ENCODE measurements around the gene ATG9B. TPM values are rescaled to one million over a fixed set of nuclear protein-coding genes. Genes with fewer than 3 reads are reported as not detected.

The ATG9B gene
- total RNA-seq, 4 donors from 2014 or later, result 0.15 to 0.31 TPM; not detected in 2

DNA sequence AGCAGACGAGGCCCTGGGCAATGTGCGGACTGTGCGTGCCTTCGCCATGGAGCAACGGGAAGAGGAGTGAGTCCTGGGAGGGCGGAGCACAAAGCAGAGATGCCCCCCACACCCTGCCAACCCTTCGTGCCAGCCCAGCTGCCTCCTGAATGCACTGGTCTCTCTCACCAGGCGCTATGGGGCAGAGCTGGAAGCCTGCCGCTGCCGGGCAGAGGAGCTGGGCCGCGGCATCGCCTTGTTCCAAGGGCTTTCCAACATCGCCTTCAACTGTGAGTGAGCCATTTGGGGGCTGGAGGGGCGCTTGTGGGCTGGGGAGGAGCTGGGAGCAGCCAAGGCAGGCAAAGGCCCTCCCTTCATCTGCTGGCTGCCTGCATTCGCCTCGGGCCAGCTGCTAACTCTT, 11.6 kb upstream of the ATG9B start:
- peaks cover 0 to 72% of the 10 kb centered on the region in 2 donors for H3K36me3 ChIP-seq
- no peak overlapping the region for H3K27ac ChIP-seq
- peaks cover 0 to 17% (median 9%) of the 10 kb centered on the region in 3 donors for H3K4me1 ChIP-seq
- no peak for ATAC-seq
- no peaks in the 10 kb centered on the region for H3K27me3 ChIP-seq
- no peak overlapping the region for H3K4me3 ChIP-seq
- H3K9me3 ChIP-seq, result no peaks in the 10 kb centered on the region
- no peak for TF ChIP-seq POLR2AphosphoS5 (IDR thresholded peaks at IDR 0.05)
- TF ChIP-seq EP300 (IDR thresholded peaks at IDR 0.05), result no peak
- TF ChIP-seq POLR2A (IDR thresholded peaks at IDR 0.05), result no peak
- TF ChIP-seq, protein P1, sequence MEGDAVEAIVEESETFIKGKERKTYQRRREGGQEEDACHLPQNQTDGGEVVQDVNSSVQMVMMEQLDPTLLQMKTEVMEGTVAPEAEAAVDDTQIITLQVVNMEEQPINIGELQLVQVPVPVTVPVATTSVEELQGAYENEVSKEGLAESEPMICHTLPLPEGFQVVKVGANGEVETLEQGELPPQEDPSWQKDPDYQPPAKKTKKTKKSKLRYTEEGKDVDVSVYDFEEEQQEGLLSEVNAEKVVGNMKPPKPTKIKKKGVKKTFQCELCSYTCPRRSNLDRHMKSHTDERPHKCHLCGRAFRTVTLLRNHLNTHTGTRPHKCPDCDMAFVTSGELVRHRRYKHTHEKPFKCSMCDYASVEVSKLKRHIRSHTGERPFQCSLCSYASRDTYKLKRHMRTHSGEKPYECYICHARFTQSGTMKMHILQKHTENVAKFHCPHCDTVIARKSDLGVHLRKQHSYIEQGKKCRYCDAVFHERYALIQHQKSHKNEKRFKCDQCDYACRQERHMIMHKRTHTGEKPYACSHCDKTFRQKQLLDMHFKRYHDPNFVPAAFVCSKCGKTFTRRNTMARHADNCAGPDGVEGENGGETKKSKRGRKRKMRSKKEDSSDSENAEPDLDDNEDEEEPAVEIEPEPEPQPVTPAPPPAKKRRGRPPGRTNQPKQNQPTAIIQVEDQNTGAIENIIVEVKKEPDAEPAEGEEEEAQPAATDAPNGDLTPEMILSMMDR (IDR thresholded peaks at IDR 0.05), result no peak
- WGBS, 2 donors (ENCODE audit: low coverage in 1 of 2), result 77% methylated on average over 3 of the region's 17 CpGs; no CpG with 5 or more reads in 1 of the 2 donors

DNA sequence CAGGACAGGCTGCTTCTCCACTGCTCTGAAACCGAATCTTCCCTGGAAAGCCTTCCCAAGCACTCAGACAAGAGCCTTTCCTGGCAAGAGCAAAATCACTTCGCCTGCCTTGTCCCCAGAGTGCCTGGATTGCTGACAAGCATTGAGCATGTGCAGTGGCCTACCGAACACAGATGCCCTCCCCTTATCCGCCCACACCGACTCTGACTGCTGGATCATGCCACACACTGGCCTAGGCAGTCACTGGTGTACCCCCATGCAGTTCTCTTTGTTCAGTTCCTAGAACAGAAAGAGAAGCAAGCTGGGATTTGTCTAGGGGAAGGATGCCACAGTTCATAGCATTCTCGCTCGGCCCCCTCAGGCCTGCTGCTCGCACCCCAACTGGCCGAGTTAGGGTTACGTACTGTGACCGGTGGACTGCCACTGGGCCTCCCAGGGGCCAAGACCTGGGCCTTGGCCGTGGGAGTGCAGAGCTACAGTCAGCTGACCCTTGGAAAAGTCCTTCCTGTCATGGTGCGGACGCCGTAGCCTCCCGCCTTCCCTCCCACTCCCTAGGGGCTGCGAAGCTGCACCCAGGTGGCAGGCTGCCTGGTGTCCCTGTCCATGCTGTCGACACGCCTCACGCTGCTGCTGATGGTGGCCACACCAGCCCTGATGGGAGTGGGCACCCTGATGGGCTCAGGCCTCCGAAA, 10.9 kb upstream of the ATG9B start:
- Histone ChIP-seq H3K9me3 (no peaks in the 10 kb centered on the region), H3K36me3 (peaks cover 0 to 68% of the 10 kb centered on the region in 2 donors), H3K27ac (no peak overlapping the region), H3K27me3 (no peaks in the 10 kb centered on the region), H3K4me1 (peaks cover 0 to 18% (median 9%) of the 10 kb centered on the region in 3 donors), H3K4me3 (no peak overlapping the region)
- ATAC-seq, result no peak
- TF ChIP-seq POLR2AphosphoS5 (IDR thresholded peaks at IDR 0.05), result no peak
- TF ChIP-seq EP300 (IDR thresholded peaks at IDR 0.05), result no peak
- no peak for TF ChIP-seq POLR2A (IDR thresholded peaks at IDR 0.05)
- WGBS, 2 donors (ENCODE audit: low coverage in 1 of 2), result 88 to 95% methylated on average over 4 of the region's 21 CpGs

DNA sequence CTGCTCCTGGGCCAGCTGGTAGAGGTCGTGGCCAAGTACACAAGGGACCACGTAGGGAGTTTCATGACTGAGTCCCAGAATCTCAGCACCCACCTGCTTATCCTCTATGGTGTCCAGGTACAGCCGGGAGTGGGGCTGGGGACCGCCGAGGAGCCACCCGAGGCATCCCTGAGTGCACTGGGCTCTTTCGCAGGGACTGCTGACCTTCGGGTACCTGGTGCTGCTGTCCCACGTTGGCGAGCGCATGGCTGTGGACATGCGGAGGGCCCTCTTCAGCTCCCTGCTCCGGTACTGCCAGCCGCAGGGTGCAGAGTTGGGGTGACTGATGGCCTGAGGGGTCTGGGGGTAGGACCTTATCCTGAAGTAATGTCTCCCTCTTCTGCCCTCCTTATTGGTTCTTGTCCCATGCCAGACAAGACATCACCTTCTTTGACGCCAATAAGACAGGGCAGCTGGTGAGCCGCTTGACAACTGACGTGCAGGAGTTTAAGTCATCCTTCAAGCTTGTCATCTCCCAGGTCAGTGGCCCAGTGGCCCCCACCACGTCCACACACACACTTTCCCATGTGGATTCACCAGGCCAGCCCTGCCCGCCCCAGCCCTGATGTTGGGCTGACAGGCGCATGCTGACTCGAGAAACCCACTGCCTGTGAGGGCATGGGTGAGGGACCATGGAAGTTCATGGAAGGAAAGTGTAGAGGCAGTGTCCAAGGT, 10.2 kb upstream of the ATG9B start:
- peaks cover 0 to 19% (median 12%) of the 10 kb centered on the region in 3 donors for H3K4me1 ChIP-seq
- ATAC-seq, result no peak

DNA sequence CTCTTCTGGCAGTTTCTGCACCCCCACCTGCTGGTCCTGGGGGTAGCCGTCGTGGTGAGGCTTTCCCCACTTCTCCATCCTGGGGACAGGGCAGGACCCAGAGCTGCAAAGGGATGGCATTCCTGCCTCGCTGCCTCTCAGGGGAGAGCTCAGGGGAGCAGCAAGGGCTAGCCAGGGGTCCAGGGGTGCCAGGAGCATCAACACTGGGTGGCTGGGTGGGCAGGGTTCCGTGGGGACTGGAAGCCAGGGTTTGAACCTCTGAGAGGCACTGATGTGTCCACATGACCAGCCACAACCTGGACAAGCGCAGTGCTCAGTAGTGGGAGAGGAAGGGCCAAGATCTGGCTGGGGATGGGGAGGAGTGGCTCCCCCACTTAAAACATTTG, 9.6 kb upstream of the ATG9B start:
- no peak overlapping the region for H3K27ac ChIP-seq
- 100% methylated on average over 1 of the region's 5 CpGs; no CpG with 5 or more reads in 1 of the 2 donors for WGBS, 2 donors (ENCODE audit: low coverage in 1 of 2)

More for the DNA sequence above, 10.2 kb upstream of the ATG9B start:
- no peaks in the 10 kb centered on the region for H3K9me3 ChIP-seq
- no peaks in the 10 kb centered on the region for H3K27me3 ChIP-seq
- H3K4me3 ChIP-seq, result no peak overlapping the region
- TF ChIP-seq EP300 (IDR thresholded peaks at IDR 0.05) (no peak), POLR2A (IDR thresholded peaks at IDR 0.05) (no peak), POLR2AphosphoS5 (IDR thresholded peaks at IDR 0.05) (no peak)
- TF ChIP-seq, protein P1 (IDR thresholded peaks at IDR 0.05), result no peak
- peaks cover 0 to 68% of the 10 kb centered on the region in 2 donors for H3K36me3 ChIP-seq
- no peak overlapping the region for H3K27ac ChIP-seq
- WGBS, 2 donors (ENCODE audit: low coverage in 1 of 2), result 96 to 100% methylated on average over 2 to 5 of the region's 21 CpGs

More for the DNA sequence above, 9.6 kb upstream of the ATG9B start:
- H3K36me3 ChIP-seq, result peaks cover 0 to 68% of the 10 kb centered on the region in 2 donors
- H3K4me1 ChIP-seq, result peaks cover 0 to 19% (median 7%) of the 10 kb centered on the region in 3 donors
- no peaks in the 10 kb centered on the region for H3K27me3 ChIP-seq
- no peak overlapping the region for H3K4me3 ChIP-seq
- H3K9me3 ChIP-seq, result no peaks in the 10 kb centered on the region
- ATAC-seq, result no peak
- TF ChIP-seq POLR2AphosphoS5 (IDR thresholded peaks at IDR 0.05), result no peak
- no peak for TF ChIP-seq POLR2A (IDR thresholded peaks at IDR 0.05)
- no peak for TF ChIP-seq EP300 (IDR thresholded peaks at IDR 0.05)
- TF ChIP-seq, protein P1 (IDR thresholded peaks at IDR 0.05), result no peak

Measured in gastroesophageal sphincter (tissue), 4 donors.